IMR-90 (cell line): ENCODE data around the gene ASB16. TPM values are rescaled to one million over a fixed set of nuclear protein-coding genes. Genes with fewer than 3 reads are reported as not detected.

Experiments
- ATAC-seq: fragments of 200-7000 bp; cut with Tn5 transposase; 2 replicates; pipeline ENCODE4 v1.9.1; 2020; ENCODE audit warnings: low read depth, mild to moderate bottlenecking, moderate library complexity
- BruUV-seq: library from RNA; stranded (reverse); fragments of 400-500 nt; replicated peaks from 2 replicates; lab custom pipeline; 2021; lab: Mats Ljungman, UMichigan
- CTCF ChIA-PET: fragments of 300-600 bp; formaldehyde crosslinking; extraction: SDS; loops from one replicate; lab custom pipeline; 2021; ENCODE audit warnings: antibody characterized with exemption; lab: Yijun Ruan, JAX
- POLR2A ChIA-PET: fragments of 300-600 bp; sonication (Branson Sonifier 250); formaldehyde crosslinking; loops from one replicate; lab custom pipeline; 2022; ENCODE audit warnings: antibody characterized with exemption; ENCODE audit not compliant: unreplicated experiment; lab: Charles Lee
- DNase-seq: peaks from one replicate; pipeline ENCODE4 v3.0.0; 2013
- H2AFZ ChIP-seq: replicated peaks from 2 replicates; pipeline ENCODE3; 2013; ENCODE audit warnings: low read length, mild to moderate bottlenecking; ENCODE audit not compliant: poor library complexity
- H2AK5ac ChIP-seq: 2 replicates; pipeline ENCODE4 v1.6.1; 2013; ENCODE audit warnings: low read depth, low read length, inconsistent platforms
- H2AK9ac ChIP-seq: replicated peaks from 2 replicates; pipeline ENCODE3; 2013; ENCODE audit warnings: mild to moderate bottlenecking, low read depth, low read length, moderate library complexity; ENCODE audit not compliant: poor library complexity
- H2BK120ac ChIP-seq: 2 replicates; pipeline ENCODE4 v1.6.1; 2013; ENCODE audit warnings: low read depth, low read length, inconsistent platforms
- H2BK15ac ChIP-seq: 3 replicates; pipeline ENCODE4 v1.6.1; 2013; ENCODE audit warnings: low read depth, low read length, inconsistent platforms
- H2BK20ac ChIP-seq: 2 replicates; pipeline ENCODE4 v1.6.1; 2013; ENCODE audit warnings: low read depth, mild to moderate bottlenecking, inconsistent platforms, low read length, moderate library complexity
- H2BK5ac ChIP-seq: 2 replicates; pipeline ENCODE4 v1.6.1; 2013; ENCODE audit warnings: mild to moderate bottlenecking, low read depth, low read length, inconsistent platforms; ENCODE audit not compliant: poor library complexity, severe bottlenecking
- H3K14ac ChIP-seq: replicated peaks from 2 replicates; pipeline ENCODE4 v1.6.1; 2013; ENCODE audit warnings: low read depth, low read length, inconsistent platforms
- H3K18ac ChIP-seq: 2 replicates; pipeline ENCODE4 v1.6.1; 2013; ENCODE audit warnings: low read depth, low read length, control low read depth
- H3K23ac ChIP-seq: 2 replicates; pipeline ENCODE4 v1.6.1; 2013; ENCODE audit warnings: low read depth, low read length, inconsistent platforms
- H3K27ac ChIP-seq: 2 replicates; pipeline ENCODE4 v1.5.1; 2013; ENCODE audit warnings: mild to moderate bottlenecking, control low read depth, low read length; ENCODE audit not compliant: insufficient read depth
- H3K27me3 ChIP-seq: 2 replicates; pipeline ENCODE4 v1.6.1; 2013; ENCODE audit warnings: low read length; ENCODE audit not compliant: control insufficient read depth, insufficient read depth
- H3K36me3 ChIP-seq: 2 replicates; pipeline ENCODE4 v1.6.1; 2013; ENCODE audit warnings: low read length, mixed read lengths; ENCODE audit not compliant: control insufficient read depth, insufficient read depth
- H3K4ac ChIP-seq: 2 replicates; pipeline ENCODE4 v1.6.1; 2013; ENCODE audit warnings: low read depth, low read length, inconsistent platforms
- H3K4me1 ChIP-seq: 2 replicates; pipeline ENCODE4 v1.6.1; 2013; ENCODE audit warnings: low read length, mixed read lengths; ENCODE audit not compliant: control insufficient read depth, insufficient read depth
- H3K4me2 ChIP-seq: 2 replicates; pipeline ENCODE4 v1.6.1; 2013; ENCODE audit warnings: low read depth, mild to moderate bottlenecking, control low read depth, low read length, moderate library complexity
- H3K4me3 ChIP-seq: 2 replicates; pipeline ENCODE4 v1.5.1; 2013; ENCODE audit warnings: low read depth, mild to moderate bottlenecking, control low read depth, low read length, moderate library complexity; ENCODE audit not compliant: insufficient read depth
- H3K56ac ChIP-seq: 2 replicates; pipeline ENCODE4 v1.6.1; 2013; ENCODE audit warnings: low read length, inconsistent platforms; ENCODE audit not compliant: insufficient read depth; ENCODE audit errors: extremely low read depth
- H3K79me1 ChIP-seq, 2 experiments: 2 replicates each; pipeline ENCODE4 v1.6.1; 2013; ENCODE audit warnings: low read length in 2 of 2, inconsistent platforms in 1 of 2, low read depth in 1 of 2
- H3K9ac ChIP-seq: 2 replicates; pipeline ENCODE4 v1.6.1; 2013; ENCODE audit warnings: low read depth, low read length, control low read depth
- H3K9me1 ChIP-seq: 2 replicates; pipeline ENCODE4 v1.6.1; 2013; ENCODE audit warnings: low read length, inconsistent platforms; ENCODE audit not compliant: insufficient read depth
- H3K9me3 ChIP-seq: 2 replicates; pipeline ENCODE4 v1.6.1; 2013; ENCODE audit warnings: low read length; ENCODE audit not compliant: control insufficient read depth, insufficient read depth
- H4K20me1 ChIP-seq: 2 replicates; pipeline ENCODE4 v1.6.1; 2013; ENCODE audit warnings: low read length, inconsistent platforms; ENCODE audit not compliant: insufficient read depth
- H4K5ac ChIP-seq: 2 replicates; pipeline ENCODE4 v1.6.1; 2013; ENCODE audit warnings: mild to moderate bottlenecking, low read depth, low read length, control low read depth
- H4K8ac ChIP-seq, 2 experiments: 2 replicates each; pipeline ENCODE4 v1.6.1; 2013; ENCODE audit warnings: low read depth in 2 of 2, low read length in 2 of 2, control low read depth in 1 of 2, inconsistent platforms in 1 of 2
- H4K91ac ChIP-seq: 2 replicates; pipeline ENCODE4 v1.6.1; 2013; ENCODE audit warnings: low read depth, low read length, inconsistent platforms; ENCODE audit not compliant: insufficient read depth
- BHLHE40 ChIP-seq: fragments of 150-350 bp; IDR thresholded peaks from 2 replicates; pipeline ENCODE4 v1.6.1; 2016; ENCODE audit warnings: mild to moderate bottlenecking, low read depth, low read length
- CEBPB ChIP-seq: IDR thresholded peaks from 2 replicates; pipeline ENCODE4 v1.6.1; 2012; ENCODE audit warnings: low read depth, low read length, improper control_type of control experiment
- CHD1 ChIP-seq: IDR thresholded peaks from 2 replicates; pipeline ENCODE4 v1.6.1; 2012; ENCODE audit warnings: low read depth, low read length, improper control_type of control experiment
- FOS ChIP-seq: fragments of 150-350 bp; IDR thresholded peaks from 2 replicates; pipeline ENCODE4 v1.6.1; 2016; ENCODE audit warnings: low read depth, low read length
- MAFK ChIP-seq: IDR thresholded peaks from 2 replicates; pipeline ENCODE4 v1.6.1; 2012; ENCODE audit warnings: low read depth, low read length, improper control_type of control experiment
- MAZ ChIP-seq: IDR thresholded peaks from 2 replicates; pipeline ENCODE4 v1.6.1; 2012; ENCODE audit warnings: low read depth, mild to moderate bottlenecking, low read length, improper control_type of control experiment, moderate library complexity, borderline replicate concordance
- MXI1 ChIP-seq: IDR thresholded peaks from 2 replicates; pipeline ENCODE4 v1.6.1; 2012; ENCODE audit warnings: low read depth, mild to moderate bottlenecking, low read length, moderate library complexity, borderline replicate concordance
- NFE2L2 ChIP-seq: fragments of 150-350 bp; IDR thresholded peaks from 2 replicates; pipeline ENCODE4 v1.6.1; 2016; ENCODE audit warnings: low read depth, mild to moderate bottlenecking, low read length
- POLR2A ChIP-seq: IDR thresholded peaks from 2 replicates; pipeline ENCODE4 v1.6.1; 2012; ENCODE audit warnings: mild to moderate bottlenecking, low read depth, low read length
- RAD21 ChIP-seq: IDR thresholded peaks from 2 replicates; pipeline ENCODE4 v1.6.1; 2012; ENCODE audit warnings: low read length, improper control_type of control experiment
- RCOR1 ChIP-seq: IDR thresholded peaks from 2 replicates; pipeline ENCODE4 v1.6.1; 2012; ENCODE audit warnings: mild to moderate bottlenecking, low read length, improper control_type of control experiment; ENCODE audit not compliant: insufficient replicate concordance
- RFX5 ChIP-seq: IDR thresholded peaks from 2 replicates; pipeline ENCODE4 v1.8.0; 2012; ENCODE audit warnings: low read depth, mild to moderate bottlenecking, low read length, moderate library complexity
- SMC3 ChIP-seq: fragments of 150-350 bp; IDR thresholded peaks from 2 replicates; pipeline ENCODE4 v1.6.1; 2016; ENCODE audit warnings: low read depth, mild to moderate bottlenecking, antibody characterized with exemption, low read length, moderate library complexity
- WGBS, 2 experiments: methylation state at CpG; one replicate each; pipeline versions ENCODE4 v1.1.5 to v1.1.7; 2013; ENCODE audit warnings: missing lambda C conversion rate in 2 of 2; ENCODE audit not compliant: insufficient read length in 1 of 2; ENCODE audit errors: extremely low coverage in 2 of 2; 5-methylcytosine and 5-hydroxymethylcytosine counted together
- dilution Hi-C: fragments of 300-500 bp; cut with HindIII; formaldehyde crosslinking; loops from one replicate; pipeline ENCODE4 v1.14.3; 2018; ENCODE audit warnings: low sequenced_read_pairs; ENCODE audit not compliant: unreplicated experiment
- in situ Hi-C: fragments of 300-500 bp; cut with MboI; formaldehyde crosslinking; loops from 3 replicates; pipeline ENCODE4 v1.14.3; 2019; ENCODE audit warnings: low sequenced_read_pairs, inconsistent platforms, mixed read lengths
- intact Hi-C: fragments of 100-400 bp; cut with micrococcal nuclease; formaldehyde crosslinking; loops from 2 replicates; pipeline ENCODE4 v1.10.0; 2022
- polyA plus RNA-seq, 3 experiments: library from polyadenylated mRNA; depleted of rRNA; stranded (reverse); fragments of >200 nt; gene quantifications; 2 replicates each; pipeline ENCODE4 v1.2.3, GENCODE V29; 2012; ENCODE audit warnings: low replicate concordance in 1 of 3
- total RNA-seq: library from RNA; depleted of rRNA; stranded (reverse); fragments of >200 nt; gene quantifications from 2 replicates; pipeline ENCODE4 v1.2.3, GENCODE V29; 2012
- TF ChIP-seq, protein P1 (sequence below): fragments of 150-350 bp; IDR thresholded peaks from 2 replicates; pipeline ENCODE4 v1.6.1; 2017; ENCODE audit warnings: mild to moderate bottlenecking, antibody characterized with exemption, low read length, low read depth
- TF ChIP-seq, protein P2 (sequence below): conservative IDR thresholded peaks from 2 replicates; pipeline ENCODE4 v1.5.1; 2012; ENCODE audit warnings: mild to moderate bottlenecking, low read depth, low read length, improper control_type of control experiment
- TF ChIP-seq, protein P3 (sequence below): fragments of 150-350 bp; IDR thresholded peaks from 2 replicates; pipeline ENCODE4 v1.6.1; 2016; ENCODE audit warnings: low read depth, mild to moderate bottlenecking, low read length, moderate library complexity, borderline replicate concordance

The ASB16 gene
- total and polyA plus RNA-seq, 2 of the 4 experiments (the other 2 are of a cell fraction), result 0.05 TPM; not detected in 1

DNA sequence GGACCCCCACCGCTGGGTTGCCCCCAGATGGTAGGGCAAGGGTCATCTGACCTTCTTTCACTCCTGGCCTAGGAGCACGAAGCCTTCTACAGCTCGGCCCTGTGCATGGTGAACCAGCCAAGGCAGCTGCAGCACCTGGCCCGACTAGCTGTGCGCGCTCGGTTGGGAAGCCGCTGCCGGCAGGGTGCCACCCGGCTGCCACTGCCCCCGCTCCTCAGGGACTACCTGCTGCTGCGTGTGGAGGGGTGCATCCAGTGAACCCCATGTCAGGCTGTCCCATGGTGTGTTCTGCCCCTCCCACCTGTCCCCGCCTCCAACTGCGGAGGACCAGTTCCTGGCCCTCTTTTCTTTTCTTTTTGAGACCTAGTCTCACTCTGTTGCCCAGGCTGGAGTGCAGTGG lies 7.6 kb downstream of the ASB16 start:
- Histone ChIP-seq H3K27ac (no peak overlapping the region), H3K36me3 (peaks cover 26% of the 10 kb centered on the region), H3K18ac (no peak overlapping the region), H4K20me1 (peaks cover 3% of the 10 kb centered on the region), H3K9me3 (no peaks in the 10 kb centered on the region), H2AK5ac (no peak overlapping the region), H3K9ac (no peak overlapping the region), H3K14ac (no peak overlapping the region), H3K9me1 (no peaks in the 10 kb centered on the region), H4K91ac (no peak overlapping the region), H4K5ac (no peak overlapping the region), H2BK20ac (no peak overlapping the region), H3K79me1 (peaks cover 10 to 28% of the 10 kb centered on the region in 2 experiments), H4K8ac (no peak overlapping the region), H2BK5ac (no peak overlapping the region), H3K4me2 (no peak overlapping the region), H2BK15ac (no peak overlapping the region), H3K27me3 (no peaks in the 10 kb centered on the region), H3K4me3 (no peak overlapping the region), H2AFZ (no peak overlapping the region), H3K4me1 (no peaks in the 10 kb centered on the region), H2BK120ac (no peak overlapping the region), H3K23ac (no peak overlapping the region), H2AK9ac (no peak overlapping the region), H3K4ac (no peak overlapping the region), H3K56ac (no peak overlapping the region)
- in situ Hi-C loops, result no loop called here
- intact Hi-C loops, result no loop called here
- BruUV-seq, result no TSS peak
- ChIA-PET CTCF (no interaction called here), POLR2A (no interaction called here)
- WGBS, 2 experiments, result 94% methylated on average over 9 of the region's 14 CpGs; no CpG with 5 or more reads in 1 of the 2 experiments
- dilution Hi-C loops, result no loop called here
- DNase-seq (no peak), ATAC-seq (no peak)
- TF ChIP-seq RFX5 (no peak), FOS (no peak), MAFK (no peak), NFE2L2 (no peak), RCOR1 (no peak), BHLHE40 (no peak), MXI1 (no peak), CHD1 (no peak), POLR2A (no peak), SMC3 (no peak), CEBPB (no peak), RAD21 (no peak), MAZ (no peak)
- TF ChIP-seq, protein P1, sequence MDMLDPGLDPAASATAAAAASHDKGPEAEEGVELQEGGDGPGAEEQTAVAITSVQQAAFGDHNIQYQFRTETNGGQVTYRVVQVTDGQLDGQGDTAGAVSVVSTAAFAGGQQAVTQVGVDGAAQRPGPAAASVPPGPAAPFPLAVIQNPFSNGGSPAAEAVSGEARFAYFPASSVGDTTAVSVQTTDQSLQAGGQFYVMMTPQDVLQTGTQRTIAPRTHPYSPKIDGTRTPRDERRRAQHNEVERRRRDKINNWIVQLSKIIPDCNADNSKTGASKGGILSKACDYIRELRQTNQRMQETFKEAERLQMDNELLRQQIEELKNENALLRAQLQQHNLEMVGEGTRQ, result no peak
- TF ChIP-seq, protein P2, sequence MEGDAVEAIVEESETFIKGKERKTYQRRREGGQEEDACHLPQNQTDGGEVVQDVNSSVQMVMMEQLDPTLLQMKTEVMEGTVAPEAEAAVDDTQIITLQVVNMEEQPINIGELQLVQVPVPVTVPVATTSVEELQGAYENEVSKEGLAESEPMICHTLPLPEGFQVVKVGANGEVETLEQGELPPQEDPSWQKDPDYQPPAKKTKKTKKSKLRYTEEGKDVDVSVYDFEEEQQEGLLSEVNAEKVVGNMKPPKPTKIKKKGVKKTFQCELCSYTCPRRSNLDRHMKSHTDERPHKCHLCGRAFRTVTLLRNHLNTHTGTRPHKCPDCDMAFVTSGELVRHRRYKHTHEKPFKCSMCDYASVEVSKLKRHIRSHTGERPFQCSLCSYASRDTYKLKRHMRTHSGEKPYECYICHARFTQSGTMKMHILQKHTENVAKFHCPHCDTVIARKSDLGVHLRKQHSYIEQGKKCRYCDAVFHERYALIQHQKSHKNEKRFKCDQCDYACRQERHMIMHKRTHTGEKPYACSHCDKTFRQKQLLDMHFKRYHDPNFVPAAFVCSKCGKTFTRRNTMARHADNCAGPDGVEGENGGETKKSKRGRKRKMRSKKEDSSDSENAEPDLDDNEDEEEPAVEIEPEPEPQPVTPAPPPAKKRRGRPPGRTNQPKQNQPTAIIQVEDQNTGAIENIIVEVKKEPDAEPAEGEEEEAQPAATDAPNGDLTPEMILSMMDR, result no peak
- TF ChIP-seq, protein P3, sequence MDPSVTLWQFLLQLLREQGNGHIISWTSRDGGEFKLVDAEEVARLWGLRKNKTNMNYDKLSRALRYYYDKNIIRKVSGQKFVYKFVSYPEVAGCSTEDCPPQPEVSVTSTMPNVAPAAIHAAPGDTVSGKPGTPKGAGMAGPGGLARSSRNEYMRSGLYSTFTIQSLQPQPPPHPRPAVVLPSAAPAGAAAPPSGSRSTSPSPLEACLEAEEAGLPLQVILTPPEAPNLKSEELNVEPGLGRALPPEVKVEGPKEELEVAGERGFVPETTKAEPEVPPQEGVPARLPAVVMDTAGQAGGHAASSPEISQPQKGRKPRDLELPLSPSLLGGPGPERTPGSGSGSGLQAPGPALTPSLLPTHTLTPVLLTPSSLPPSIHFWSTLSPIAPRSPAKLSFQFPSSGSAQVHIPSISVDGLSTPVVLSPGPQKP, result no peak
